ENCODE data around the gene INSL3.
"Not testable (repeated sequence)": the region's sequence is repeated elsewhere in the genome, so short reads cannot be mapped to it uniquely, and the experiment has no call there.

INSL3 gene

DNA sequence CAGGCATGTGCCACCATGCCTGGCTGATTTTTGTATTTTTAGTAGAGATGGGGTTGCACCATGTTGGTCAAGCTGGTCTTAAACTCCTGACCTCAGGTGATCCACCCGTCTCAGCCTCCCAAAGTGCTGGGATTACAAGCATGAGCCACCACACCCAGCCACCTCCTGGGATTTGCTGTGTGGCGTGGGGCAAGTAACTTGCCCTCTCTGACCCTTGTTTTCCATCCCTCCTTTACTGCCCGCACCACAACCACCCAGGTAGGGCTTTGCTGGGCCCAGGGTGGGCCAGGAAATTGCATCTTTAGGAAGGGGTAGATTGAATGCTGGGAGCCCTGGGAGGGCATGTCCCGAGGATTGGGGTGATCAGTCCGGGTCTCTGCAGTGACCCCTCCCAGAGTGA lies 37.6 kb downstream of the INSL3 start:
- DNase-seq (ENCODE audit: low spot score), result not testable (repeated sequence)

DNA sequence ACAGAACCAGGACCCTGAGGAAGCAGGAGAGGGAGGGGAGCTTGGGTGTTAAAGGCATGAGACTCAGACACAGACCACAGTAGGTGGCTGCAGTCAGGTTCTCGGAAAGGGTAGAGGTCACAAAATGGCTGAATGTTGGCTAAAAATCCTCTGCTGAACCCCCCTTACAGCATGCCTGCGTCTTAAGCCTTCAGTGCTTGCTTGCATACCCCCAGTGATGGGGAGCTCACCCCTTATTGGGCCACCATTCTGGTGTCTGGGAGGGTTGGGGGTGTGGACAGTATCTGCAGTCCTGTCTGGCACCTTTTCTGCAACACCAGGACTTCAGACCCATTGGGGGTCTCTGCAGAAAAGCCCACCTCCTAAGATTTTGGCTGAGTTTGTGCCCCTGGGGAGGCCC lies 40.5 kb downstream of the INSL3 start:
- DNase-seq (ENCODE audit: low spot score), result no peak

DNA sequence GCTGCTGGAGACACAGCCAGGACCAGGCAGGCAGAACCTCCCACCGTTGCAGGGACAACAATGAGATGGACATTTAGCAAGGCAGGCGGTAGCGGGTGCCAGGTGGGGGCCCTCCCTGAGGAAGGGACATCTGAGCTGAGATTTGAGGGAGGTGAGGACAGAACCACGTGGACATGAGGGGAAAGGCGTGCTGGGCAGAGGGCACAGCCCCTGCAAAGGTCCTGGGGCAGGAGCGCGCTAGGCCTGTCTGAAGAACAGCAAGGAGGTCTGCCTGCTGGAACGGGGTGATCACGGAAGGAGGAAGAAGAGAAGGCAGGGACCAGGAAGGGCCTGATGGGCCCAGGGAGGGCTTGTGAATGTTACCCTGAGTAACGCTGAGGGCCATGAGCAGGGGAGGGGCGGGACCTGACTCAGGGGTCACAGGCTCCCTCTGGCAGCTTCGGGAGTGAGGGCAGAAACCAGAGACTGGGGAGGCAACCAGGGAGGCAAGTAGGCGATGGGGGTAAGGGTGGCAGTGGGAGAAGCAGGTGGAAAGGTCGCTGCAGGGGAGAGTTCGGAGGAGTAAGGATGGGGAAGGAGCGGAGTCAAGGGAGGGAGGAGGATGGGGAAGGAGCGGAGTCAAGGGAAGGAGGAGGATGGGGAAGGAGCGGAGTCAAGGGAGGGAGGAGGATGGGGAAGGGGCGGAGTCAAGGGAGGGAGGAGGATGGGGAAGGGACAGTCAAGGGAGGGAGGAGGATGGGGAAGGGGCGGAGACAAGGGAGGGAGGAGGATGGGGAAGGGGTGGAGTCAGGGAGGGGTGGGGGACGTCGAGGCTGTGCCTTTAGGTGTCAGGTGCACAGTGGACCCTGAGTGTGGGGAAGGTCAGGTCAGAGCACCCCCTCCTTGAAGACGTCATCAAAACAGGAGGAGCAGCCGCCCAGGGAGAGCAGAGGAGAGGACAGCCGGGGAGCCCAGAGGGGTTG lies 42.1 kb downstream of the INSL3 start:
- DNase-seq (ENCODE audit: low spot score), result peak; percentile 67

GRCh38 chr19:17778251-17778967 lies 42.9 kb downstream of the INSL3 start:
- DNase-seq (ENCODE audit: low spot score), result no peak

GRCh38 chr19:17777840-17778239 lies 43.5 kb downstream of the INSL3 start:
- not testable (repeated sequence) for DNase-seq (ENCODE audit: low spot score)

GRCh38 chr19:17775991-17776803 lies 45.1 kb downstream of the INSL3 start:
- no peak for DNase-seq (ENCODE audit: low spot score)

DNA sequence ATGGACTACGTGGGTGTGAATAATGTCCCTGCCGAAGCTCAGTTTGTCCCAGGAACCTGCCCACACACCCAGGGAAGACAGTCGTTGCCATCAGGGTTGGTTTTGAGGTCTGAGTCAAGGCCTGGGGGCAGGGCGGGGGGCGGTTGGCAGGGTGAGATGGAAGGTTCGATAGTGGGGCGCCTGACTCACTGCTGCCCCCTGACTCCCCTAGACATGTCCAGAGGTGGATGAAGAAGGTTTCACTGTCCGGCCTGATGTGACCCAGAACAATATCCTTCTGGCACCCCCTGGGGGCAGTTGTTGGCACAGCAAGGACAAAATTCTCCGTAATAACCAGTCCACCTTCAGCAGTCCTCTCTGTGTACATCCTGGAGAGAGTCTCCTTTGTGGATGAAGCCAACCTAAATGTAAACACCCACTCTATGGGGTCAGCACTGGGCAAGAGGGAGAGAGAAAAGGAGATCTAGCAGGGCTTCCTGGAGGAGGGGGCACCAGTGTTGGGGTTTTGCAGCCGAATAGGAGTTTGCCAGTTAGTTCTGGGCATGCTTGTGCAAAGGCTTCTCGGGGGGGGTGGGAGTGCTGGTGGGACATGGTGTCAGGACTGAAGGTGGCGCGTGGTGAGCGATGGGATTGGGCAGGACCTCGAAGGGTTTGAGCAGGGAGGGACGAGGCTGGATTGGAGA lies 45.9 kb downstream of the INSL3 start:
- no peak for DNase-seq (ENCODE audit: low spot score)

- no peak for DNase-seq (ENCODE audit: low spot score)
These were observed 49.1 kb downstream of the INSL3 start for GRCh38 chr19:17772172-17772571.

DNA sequence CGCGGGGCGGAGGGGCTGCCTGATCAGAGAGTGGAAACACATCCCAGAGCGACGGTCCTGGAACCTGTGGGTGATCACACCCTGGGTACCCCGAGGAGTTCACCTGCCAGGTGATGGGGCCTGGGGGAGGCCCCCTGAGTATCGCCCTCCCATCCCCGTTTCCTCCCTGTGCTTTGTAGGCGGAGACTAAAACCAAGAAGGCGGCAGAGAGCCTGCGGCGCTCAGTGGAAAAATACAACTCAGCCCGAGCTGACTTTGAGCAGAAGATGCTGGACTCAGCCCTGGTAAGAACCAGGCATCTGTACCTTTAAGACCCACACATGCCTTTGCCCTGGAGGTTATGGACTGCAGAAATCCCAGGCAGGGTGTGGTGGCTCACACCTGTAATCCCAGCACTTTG lies 50.7 kb downstream of the INSL3 start:
- DNase-seq (ENCODE audit: low spot score), result no peak

- no peak for DNase-seq (ENCODE audit: low spot score)
These were observed 53.8 kb downstream of the INSL3 start for GRCh38 chr19:17767559-17767958.

DNA sequence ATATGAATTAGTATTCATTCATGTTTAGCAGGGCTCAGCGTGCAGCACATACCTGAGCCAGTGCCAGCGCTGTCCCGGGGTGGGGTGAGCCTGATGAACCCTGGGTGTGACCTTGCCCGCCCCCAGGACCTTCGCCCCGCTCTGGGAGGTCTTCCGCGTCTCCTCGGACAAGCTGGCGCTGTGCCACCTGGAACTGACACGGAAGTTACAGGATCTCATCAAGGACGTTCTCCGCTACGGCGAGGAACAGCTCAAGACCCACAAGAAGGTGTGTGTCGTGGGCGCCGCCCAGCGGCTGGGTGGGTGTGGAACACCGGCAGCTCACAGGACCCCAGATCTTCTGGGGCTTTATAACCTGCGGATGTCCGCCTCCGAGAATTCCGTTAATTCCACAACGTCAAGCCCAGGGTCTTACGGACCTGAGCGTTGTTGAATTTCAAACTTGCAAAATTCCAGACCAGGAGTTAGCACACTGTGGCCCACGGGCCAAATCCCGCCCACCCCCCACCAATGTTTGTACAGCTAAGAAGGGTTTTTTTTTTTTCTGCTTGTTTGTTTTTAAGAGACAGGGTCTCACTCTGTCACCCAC lies 54.7 kb downstream of the INSL3 start:
- peak; percentile 76 for DNase-seq (ENCODE audit: low spot score)
